LNCAP (cell line): ENCODE results near the gene EIF4G2.

Source experiments
- TF ChIP-seq, protein P1 (sequence below): fragments of 450-650 bp; IDR thresholded peaks from 2 replicates; pipeline ENCODE4 v1.5.1; 2017; ENCODE audit warnings: mild to moderate bottlenecking

EIF4G2 gene

DNA sequence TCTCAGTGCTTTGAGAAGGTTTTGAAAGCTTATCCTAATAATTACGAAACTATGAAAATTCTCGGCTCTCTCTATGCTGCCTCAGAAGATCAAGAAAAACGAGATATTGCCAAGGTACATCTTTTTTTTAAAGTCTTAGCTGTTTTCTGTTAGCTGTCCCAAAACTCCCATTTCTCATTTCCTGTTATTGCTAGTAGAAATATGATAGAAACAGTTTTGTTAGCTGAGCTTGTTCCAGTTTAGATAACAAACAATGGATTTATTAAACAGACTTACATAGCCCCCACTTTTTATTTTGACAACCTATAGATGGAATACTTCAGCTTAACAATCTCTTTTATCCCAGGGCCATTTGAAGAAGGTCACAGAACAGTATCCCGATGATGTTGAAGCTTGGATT lies 45.0 kb downstream of the EIF4G2 start:
- TF ChIP-seq, protein P1, sequence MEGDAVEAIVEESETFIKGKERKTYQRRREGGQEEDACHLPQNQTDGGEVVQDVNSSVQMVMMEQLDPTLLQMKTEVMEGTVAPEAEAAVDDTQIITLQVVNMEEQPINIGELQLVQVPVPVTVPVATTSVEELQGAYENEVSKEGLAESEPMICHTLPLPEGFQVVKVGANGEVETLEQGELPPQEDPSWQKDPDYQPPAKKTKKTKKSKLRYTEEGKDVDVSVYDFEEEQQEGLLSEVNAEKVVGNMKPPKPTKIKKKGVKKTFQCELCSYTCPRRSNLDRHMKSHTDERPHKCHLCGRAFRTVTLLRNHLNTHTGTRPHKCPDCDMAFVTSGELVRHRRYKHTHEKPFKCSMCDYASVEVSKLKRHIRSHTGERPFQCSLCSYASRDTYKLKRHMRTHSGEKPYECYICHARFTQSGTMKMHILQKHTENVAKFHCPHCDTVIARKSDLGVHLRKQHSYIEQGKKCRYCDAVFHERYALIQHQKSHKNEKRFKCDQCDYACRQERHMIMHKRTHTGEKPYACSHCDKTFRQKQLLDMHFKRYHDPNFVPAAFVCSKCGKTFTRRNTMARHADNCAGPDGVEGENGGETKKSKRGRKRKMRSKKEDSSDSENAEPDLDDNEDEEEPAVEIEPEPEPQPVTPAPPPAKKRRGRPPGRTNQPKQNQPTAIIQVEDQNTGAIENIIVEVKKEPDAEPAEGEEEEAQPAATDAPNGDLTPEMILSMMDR = no peak

DNA sequence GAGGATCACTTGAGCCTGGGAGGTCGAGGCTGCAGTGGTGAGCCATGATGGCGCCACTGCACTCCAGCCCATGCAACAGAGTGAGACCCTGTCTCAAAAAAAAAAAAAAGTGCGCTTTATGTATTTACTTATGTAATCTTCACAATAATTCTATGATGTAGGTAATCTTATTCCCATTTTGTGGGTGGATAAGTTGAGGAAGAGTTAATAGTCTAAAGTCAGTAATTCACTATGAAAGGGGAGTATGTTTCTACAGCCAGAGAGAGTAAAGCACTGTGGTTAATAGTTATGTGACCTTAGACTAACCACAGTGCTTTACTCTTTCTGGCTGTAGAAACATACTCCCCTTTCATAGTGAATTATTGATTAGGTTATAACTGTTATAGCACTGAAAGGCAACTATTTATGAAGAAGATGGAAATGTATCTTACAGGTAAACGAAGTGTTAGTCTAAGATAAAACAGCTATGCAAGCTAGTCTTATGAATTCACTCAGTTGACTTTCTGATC lies 45.8 kb downstream of the EIF4G2 start:
- TF ChIP-seq, protein P1 = no peak

DNA sequence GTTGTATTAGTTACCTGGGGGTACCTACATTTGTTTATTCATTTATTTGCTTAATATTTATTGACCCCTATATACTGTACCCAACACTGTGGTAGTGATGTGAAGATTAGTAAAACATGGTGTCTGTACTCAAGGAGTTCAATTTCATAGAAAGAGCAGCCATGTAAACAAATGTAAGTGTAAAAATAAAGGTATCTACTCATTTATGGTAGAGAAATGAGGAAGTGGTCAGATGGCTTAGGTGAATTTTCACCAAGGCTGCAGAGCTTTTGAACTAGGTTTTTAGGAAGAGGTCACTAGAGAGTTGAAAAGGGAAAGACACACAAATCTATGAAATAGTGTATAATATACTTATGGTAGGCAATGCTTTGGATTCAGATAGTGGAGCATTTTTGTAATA lies 46.5 kb downstream of the EIF4G2 start:
- TF ChIP-seq, protein P1 = no peak

DNA sequence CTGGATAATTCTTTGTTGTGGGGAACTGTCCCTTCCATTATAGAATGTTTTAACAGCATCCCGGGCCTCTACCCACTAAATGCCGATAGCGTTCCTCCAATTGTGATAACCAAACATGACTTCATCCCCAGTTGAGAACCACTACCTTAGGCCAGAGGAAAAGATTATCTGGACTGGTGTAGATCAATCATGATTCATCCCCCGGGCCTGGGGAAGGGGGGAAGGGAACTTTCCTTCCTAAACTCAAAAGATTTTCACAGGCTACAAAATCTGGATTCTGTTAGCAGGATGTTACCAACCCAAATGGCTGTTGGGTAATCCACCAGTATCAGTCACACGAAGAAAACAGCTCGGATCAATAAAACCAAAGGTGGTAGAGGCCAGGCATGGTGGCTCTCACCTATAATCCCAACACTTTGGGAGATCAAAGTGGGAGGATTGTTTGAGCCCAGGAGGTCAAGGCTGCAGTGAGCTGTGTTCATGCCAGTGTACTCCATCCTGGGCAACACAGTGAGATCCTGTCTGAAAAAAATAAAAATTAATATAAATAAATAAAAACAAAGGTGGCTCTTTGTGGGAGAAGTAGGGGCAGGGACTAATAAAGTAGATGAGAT lies 47.5 kb downstream of the EIF4G2 start:
- TF ChIP-seq, protein P1 = no peak

DNA sequence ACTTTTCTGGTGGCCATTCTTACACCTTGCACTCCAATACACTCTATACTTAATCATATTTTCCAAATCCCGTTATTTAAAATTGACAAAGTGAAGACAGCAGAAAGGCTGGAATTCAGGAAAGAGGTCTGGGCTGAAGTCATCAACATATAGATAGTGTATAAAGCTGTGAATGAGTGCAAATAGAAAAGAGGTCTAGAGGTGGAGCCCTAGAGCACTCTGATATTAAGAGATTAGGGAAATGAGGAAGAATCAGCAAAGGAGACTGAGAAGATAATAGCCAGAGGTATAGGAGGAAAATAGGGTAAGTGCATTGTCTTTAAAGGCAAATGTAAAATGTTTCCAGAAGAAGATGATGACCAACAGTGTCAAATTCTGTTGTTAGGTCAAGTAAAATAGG lies 49.8 kb downstream of the EIF4G2 start:
- TF ChIP-seq, protein P1 = peak; percentile 50

DNA sequence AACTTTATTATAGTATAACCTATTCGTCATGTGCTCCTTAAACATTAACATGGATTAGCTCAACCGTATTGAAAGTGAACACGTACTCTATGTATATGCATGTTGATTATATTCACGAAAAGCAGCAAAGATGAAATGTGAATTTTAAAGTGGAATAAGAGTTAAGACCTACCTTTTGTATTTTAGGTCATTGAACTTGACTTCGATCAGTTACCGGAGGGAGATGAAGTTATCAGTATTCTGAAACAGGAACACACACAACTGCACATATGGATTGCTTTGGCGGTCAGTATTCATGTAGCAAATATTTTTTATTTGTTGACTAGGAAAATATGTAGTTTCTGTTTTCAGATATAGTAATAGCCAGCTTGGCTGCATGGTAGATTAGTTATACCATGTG lies 56.2 kb downstream of the EIF4G2 start:
- TF ChIP-seq, protein P1 = no peak

DNA sequence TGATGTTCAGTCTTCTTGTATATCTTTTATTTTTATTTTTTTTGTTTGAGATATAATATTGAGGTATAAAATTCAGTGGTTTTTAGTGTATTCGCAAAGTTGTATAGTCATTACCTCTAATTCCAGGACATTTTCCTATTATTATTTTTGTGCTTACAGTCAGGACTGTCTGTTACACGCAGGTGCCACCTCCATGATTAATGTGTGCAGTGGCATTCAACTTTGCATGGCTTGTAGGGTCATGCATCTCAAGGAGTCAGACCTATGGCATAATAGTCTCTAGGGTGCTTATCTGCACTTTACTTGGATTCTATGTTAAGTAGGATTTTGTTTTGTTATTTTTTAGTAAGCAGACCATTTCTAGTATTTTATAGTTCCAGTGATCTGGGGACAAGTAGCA lies 56.7 kb downstream of the EIF4G2 start:
- TF ChIP-seq, protein P1 = no peak

DNA sequence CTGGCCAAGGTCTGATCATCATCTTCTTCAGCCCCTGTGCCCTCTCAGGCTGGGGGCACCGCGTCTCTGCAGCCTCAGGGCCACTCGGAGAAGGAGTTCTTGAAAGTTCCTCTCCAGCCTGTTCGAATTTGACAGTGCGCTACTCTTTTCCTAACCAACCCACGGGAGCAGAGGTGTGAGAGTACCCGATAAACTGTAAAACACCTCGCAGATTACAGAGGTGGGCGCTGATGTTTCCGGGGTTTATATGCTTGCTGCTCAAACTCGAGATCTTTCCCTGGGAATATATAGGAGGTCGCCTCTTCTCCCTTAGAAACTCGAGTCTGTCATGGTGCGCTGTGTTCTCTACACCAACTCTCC lies 57.2 kb downstream of the EIF4G2 start:
- TF ChIP-seq, protein P1 = no peak
